T-helper 1 cell treated with Interleukin-12 subunit alpha and Interleukin-12 subunit beta and Interleukin-4 antibody, amounts not matched to agents 30 ng/mL and 1 ng/mL, for 36 hours (primary cell): Measurements from ENCODE around the gene NINL. TPM values are rescaled to one million over a fixed set of nuclear protein-coding genes. Genes with fewer than 3 reads are reported as not detected.
"Not testable (repeated sequence)": the region's sequence is repeated elsewhere in the genome, so short reads cannot be mapped to it uniquely, and the experiment has no call there.

Experiments used
- intact Hi-C: fragments of 100-400 bp; cut with micrococcal nuclease; formaldehyde crosslinking; loops from one replicate; pipeline ENCODE4 v1.15.1; 2024
- total RNA-seq: library from RNA; stranded (reverse); gene quantifications from 2 replicates; pipeline ENCODE4 v1.2.3, GENCODE V29; 2022

Gene NINL
- 2.1 and 3.2 TPM in 2 replicates for total RNA-seq

GRCh38 chr20:25584905-25585704 is at the start of gene NINL:
NINL (minus strand) TSS chr20:25585531; CDS start chr20:25526587, 58,944 bp downstream.
- intact Hi-C loops: loop anchor here (1.0 to 2.0 kb wide), 3 partner anchors 38 to 178 kb away; partner anchors contain the start of gene GINS1

- intact Hi-C loops: no loop called here
Observed at GRCh38 chr20:25632940-25633790, 47.8 kb upstream of the NINL start.

- intact Hi-C loops: not testable (repeated sequence)
Observed at GRCh38 chr20:25630615-25631014, 45.3 kb upstream of the NINL start.

DNA sequence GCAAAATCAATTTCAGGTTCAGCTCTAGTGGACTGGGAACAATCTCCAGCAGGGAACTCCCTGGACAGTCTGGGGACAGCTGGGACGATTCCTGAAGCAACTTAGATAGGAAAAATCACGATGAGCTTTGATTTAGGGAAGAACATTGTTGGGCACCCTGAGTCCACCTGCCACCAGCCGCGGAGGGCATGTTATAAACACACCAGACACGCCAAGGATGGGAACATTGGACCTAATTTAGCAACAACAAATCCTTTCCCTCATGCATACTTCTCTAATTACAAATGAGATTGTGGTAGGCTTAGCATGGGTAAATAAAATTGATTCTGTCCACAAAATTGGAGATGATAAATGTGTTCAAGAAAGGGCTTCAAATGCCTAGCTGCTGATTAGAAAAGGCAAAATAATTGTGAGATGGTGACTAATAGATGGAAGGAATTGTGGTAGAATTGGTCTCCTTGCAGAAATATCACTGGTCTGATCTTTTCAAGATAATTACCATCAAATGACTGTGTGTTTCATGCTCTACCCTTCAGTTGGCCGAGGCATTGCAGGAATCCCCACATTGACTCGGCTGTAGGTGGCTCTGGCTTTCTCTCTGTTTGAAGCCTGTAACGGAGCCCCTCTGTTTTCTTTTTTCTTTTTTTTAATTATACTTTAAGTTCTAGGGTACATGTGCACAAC is 44.6 kb upstream of the NINL start:
- intact Hi-C loops: no loop called here

DNA sequence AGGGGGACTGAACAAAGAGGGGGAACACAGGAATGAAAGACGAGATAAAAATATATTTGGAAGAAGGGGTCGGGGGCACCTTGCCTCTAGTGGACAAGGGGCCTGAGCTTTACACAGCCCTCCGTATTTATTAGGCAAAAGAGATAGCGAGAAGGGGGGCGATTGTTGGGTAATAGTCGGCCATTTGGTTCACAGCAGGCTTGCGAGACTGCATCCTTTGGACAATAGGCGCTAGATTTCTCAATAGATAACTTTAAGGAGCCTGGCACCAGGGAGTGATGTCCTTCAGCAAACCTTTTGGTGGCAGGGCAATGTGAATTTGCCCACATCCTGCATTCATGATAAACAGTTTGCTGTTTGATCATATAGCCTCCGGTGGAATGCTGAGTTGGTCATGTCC is 41.4 kb upstream of the NINL start:
- intact Hi-C loops: no loop called here

GRCh38 chr20:25624500-25624939 is 39.2 kb upstream of the NINL start:
- intact Hi-C loops: loop anchor here (2.0 to 5.0 kb wide), 5 partner anchors 70 to 632 kb away; partner anchors contain the start of genes ACSS1, APMAP and ENTPD6

GRCh38 chr20:25623736-25624499 is 38.6 kb upstream of the NINL start, which contains the start of gene NANP:
NANP (minus strand) TSS chr20:25624014; CDS start chr20:25623948, 66 bp downstream.
- intact Hi-C loops: loop anchor here (1.0 to 5.0 kb wide), 9 partner anchors 39 to 631 kb away; partner anchors contain the start of genes ABHD12, ACSS1, APMAP and ENTPD6

DNA sequence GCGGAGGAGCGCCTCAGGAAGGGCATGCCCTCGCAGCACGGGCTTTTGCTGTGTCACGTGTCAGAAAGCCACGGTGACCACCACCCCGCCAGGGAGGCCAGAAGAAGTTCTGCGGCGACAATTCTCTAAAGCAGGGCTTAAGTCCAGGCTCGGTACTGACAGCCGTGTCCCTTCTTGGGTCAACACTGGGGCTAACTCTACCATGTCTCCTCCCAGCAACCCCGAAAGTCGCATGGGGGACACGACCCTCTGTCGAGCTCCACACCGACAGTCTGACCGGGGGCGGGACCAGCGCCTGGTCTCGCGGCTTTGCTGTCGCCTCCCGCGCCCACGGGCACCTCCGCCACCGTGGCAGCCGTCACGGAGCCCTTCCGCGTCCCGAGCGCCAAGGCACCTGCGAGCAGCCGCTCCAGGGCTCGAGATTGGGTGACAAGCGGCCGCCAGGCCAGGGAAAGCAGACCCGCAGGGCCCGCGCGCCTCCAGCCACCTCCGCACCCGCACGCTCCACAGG is 37.9 kb upstream of the NINL start:
- intact Hi-C loops: loop anchor here (1.0 to 5.0 kb wide), 5 partner anchors 38 to 566 kb away; partner anchors contain the start of genes ABHD12, ACSS1 and NINL

GRCh38 chr20:25622450-25623224 is 37.3 kb upstream of the NINL start:
- intact Hi-C loops: loop anchor here (1.0 to 5.0 kb wide), 5 partner anchors 37 to 565 kb away; partner anchors contain the start of genes ABHD12, ACSS1 and NINL

DNA sequence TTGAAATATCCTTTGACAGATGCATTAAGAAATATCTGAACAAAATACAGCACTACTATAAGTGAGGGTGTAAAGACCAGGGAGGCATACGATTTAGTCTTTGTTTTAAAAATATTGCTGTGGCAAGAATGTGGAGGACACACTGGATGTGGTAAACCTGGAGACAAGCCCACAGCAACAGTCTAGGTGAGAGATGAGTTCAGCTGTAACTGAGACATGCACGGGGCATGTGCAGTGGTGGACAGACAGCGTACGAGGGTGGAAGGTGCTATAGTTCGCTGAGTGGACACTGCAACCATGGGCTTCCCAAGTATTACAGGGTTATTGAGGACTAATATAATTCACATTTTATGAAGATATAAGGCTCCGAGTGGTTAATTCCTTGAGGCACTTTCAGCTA is 36.7 kb upstream of the NINL start:
- intact Hi-C loops: loop anchor here (2.0 to 5.0 kb wide), 3 partner anchors 231 to 565 kb away; partner anchors contain the start of genes ABHD12 and ACSS1

- intact Hi-C loops: no loop called here
Observed at GRCh38 chr20:25619514-25619913, 34.2 kb upstream of the NINL start.

DNA sequence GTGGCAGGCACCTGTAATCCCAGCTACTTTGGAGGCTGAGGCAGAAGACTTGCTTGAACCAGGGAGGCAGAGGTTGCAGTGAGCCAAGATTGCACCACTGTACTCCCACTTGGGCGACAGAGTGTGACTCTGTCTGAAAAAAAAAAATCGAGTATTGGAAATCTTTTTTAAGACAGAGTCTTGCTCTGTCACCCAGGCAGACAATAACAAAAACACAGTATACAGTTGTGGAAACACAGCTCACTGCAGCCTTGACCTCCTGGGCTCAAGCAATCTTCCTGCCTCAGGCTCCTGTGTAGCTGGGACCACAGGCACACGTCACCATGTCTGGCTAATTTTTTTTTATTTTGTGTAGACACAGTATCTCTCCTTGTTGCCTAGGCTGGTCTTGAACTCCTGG is 23.4 kb upstream of the NINL start:
- intact Hi-C loops: no loop called here

DNA sequence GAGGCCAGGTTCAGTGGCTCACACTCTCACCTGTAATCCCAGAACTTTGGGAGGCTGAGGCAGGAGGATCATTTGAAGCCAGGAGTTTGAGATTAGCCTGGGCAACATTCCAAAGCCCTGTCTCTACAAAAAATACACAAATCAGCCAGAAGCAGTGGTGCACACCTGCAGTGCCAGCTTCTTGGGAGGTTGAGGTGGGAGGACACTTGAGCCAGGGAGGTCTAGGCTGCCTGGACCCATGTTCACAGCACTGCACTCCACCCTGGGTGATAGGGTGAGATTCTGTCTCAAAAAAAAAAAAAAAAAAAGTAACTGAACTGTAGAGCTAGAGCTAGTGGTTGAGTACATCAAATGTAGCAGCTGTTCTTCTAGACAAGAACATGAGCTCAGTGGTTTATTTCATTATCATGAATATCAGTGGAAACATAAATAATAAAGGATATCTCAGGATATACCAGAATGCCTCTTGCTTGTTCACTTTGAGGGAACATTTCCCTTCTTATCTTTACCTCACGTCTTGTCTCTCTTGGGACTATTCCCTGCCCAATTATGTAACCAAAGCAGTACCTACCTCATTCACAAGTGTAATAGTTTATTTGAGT is 20.9 kb upstream of the NINL start:
- intact Hi-C loops: no loop called here

DNA sequence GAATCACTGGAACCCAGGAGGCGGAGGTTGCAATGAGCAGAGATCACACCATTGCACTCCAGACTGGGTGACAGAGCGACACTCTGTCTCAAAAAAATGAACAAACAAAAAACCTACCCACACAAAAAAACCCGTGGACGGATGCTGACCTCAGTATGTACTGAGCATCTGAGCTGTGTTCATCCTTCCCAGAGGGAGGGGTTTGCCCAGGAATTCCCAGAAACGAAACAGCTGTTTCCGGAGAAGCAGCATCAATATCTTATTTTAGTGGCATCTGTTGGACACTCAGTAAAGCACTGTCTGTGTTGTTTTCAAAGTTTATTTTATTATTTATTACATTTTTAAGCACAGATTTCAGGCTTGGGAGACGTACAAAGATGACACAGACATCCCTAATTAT is 19.8 kb upstream of the NINL start:
- intact Hi-C loops: no loop called here

GRCh38 chr20:25604611-25605010 is 19.3 kb upstream of the NINL start:
- intact Hi-C loops: no loop called here

DNA sequence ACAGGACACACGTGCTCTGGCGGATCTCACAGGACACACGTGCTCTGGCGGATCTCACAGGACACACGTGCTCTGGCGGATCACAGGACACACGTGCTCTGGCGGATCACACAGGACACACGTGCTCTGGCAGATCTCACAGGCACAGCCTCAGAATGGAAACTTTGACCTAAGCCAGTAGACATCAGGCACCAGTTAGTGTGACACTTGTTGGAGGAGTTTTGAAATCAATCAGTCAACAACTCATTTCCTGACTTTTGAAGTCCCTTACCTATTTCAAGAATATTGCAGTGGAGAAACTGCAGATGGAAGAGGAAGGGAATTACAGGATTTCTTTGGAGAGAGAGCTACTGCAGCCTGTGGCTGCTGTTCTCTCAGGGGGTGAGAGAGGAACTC is 17.6 kb upstream of the NINL start:
- intact Hi-C loops: not testable (repeated sequence)

DNA sequence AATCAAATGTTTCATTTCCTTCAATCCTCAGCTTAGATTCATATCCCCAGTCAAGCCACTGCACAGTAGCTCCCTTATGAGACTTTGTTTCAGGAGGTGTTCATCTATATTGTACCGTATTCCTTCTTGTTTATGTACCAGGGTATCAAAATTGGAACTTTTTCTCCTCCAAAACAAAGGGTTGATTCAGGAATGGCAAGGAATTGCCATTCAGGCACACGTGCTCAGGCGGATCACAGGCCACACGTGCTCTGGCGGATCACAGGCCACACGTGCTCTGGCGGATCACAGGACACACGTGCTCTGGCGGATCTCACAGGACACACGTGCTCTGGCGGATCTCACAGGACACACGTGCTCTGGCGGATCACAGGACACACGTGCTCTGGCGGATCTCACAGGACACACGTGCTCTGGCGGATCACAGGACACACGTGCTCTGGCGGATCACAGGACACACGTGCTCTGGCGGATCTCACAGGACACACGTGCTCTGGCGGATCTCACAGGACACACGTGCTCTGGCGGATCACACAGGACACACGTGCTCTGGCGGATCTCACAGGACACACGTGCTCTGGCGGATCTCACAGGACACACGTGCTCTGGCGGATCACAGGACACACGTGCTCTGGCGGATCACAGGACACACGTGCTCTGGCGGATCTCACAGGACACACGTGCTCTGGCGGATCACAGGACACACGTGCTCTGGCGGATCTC is 17.0 kb upstream of the NINL start:
- intact Hi-C loops: not testable (repeated sequence)

GRCh38 chr20:25601659-25602058 is 16.3 kb upstream of the NINL start:
- intact Hi-C loops: no loop called here
